ENCODE data around the gene FNDC3B.

The FNDC3B gene

DNA sequence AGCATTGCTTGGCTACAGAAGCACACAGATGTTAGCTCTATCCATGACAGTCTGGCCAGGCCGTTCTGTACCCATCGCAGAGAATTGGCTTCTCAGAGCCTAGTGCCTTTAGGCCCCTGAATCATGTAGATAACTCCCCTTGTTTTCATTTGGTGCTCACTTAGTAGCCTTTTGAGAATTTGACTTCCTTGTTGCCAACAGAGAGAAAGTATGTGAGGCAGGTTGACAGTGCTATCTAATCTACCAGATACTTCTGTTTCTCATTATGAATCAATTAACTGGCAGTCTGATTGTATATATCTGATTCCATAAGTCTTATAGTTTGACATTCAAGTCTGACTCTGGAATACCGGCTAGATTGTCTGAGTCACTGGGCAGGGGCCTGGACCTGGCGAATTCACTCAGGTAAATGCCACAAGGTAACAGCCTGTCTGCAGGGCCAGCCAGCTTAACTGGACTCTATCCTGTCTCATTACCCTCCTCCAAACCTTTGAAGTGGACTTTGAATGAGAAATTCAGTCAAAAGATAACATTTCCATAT, 248.6 kb downstream of the FNDC3B start:
- DNase-seq (ENCODE audit: insufficient read length) (no peak), FAIRE-seq (no peak)
- TF ChIP-seq POLR2AphosphoS5 (IDR thresholded peaks at IDR 0.05; ENCODE audit: low read depth, low read length), result no peak

DNA sequence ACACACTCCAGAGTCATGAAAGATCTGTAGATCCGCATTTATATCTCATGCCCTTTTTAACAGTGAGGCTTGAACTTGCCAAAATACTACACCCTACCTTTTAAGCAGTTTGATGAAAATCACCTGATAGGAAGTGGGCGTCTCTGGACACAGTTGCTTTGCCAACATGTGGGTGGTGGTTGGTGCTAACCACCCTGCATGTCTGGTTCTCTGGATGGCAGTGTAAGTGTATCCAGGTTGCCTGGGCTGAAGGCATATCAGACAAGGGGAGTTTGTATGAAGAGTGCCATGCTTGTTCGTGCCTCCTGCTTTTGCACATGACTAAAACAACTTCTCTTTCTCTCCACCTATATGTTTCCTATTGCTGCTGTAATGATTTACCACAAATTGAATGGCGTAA, 249.3 kb downstream of the FNDC3B start:
- FAIRE-seq, result no peak
- TF ChIP-seq POLR2AphosphoS5 (IDR thresholded peaks at IDR 0.05; ENCODE audit: low read depth, low read length), result no peak
- TF ChIP-seq TAF1 (IDR thresholded peaks at IDR 0.05; ENCODE audit: borderline replicate concordance, low read depth, low read length), result no peak
- no peak for TF ChIP-seq POLR2A (IDR thresholded peaks at IDR 0.05; ENCODE audit: low read depth, low read length)
- no peak for DNase-seq (ENCODE audit: insufficient read length)

DNA sequence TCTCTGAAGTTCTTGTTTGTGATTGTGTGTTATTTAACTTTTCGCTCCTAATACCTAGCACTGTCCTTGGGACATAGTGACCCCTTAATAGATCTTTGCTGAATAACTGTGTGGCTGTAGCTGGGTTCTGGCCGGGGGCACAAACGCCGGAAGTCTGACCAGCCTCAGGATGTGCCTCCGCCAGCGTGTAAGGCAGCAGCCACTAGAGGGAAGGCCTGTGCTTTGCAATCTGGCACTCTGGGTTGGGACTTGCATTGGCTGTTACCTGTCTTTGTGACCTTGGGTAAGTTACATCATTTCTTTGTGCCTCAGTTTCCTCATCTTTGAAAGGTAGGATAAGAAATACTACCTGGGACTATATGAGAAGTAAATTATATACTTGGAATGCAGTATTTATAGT, 250.2 kb downstream of the FNDC3B start:
- DNase-seq (ENCODE audit: insufficient read length), result no peak

DNA sequence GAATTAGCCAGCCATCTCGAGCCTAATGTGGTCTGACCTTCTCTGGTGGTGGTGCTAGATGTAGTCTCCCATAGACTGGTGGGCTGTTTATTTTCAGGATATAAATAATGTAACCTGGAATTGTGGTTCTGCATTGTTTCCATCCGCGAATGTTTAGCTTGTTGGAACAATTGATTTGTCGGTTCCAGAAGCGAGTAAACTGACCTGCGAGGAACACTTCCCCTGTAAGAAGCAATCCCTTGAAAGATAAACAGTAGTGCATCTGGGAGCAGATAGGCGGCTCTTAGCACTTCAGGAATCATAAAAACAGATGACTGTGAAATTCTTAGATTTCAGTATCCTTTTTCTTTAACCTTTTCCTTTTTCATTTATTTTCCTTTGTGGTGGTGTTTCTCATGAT, 251.1 kb downstream of the FNDC3B start:
- no peak for TF ChIP-seq POLR2AphosphoS5 (IDR thresholded peaks at IDR 0.05; ENCODE audit: low read depth, low read length)
- TF ChIP-seq TAF1 (IDR thresholded peaks at IDR 0.05; ENCODE audit: borderline replicate concordance, low read depth, low read length), result no peak
- no peak for TF ChIP-seq POLR2A (IDR thresholded peaks at IDR 0.05; ENCODE audit: low read depth, low read length)
- no peak for FAIRE-seq
- DNase-seq (ENCODE audit: insufficient read length), result no peak

More for the DNA sequence above, 250.2 kb downstream of the FNDC3B start:
- TF ChIP-seq POLR2A (IDR thresholded peaks at IDR 0.05; ENCODE audit: low read depth, low read length), result no peak
- no peak for TF ChIP-seq POLR2AphosphoS5 (IDR thresholded peaks at IDR 0.05; ENCODE audit: low read depth, low read length)
- no peak for TF ChIP-seq TAF1 (IDR thresholded peaks at IDR 0.05; ENCODE audit: borderline replicate concordance, low read depth, low read length)
- FAIRE-seq, result no peak

DNA sequence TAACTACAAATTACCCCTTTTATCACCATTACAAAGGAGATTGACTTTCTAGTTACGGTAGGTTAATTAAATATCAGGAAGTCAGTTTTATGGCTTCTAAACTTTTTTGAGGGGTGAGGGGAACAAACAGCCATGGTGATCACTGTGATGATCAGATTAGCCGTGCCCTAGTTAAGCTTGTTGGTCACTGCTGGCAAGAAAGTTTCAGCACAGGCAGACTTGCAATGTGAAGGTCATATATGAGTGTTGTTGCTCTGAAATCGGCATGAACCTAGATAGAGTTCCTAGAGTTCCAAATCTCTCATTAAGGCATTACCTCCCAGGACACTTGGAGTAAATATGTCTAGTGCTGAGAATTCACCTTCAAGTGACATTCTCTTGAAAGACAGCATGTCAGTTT, 252.3 kb downstream of the FNDC3B start:
- DNase-seq (ENCODE audit: insufficient read length), result no peak
- no peak for FAIRE-seq
- no peak for TF ChIP-seq POLR2A (IDR thresholded peaks at IDR 0.05; ENCODE audit: low read depth, low read length)
- TF ChIP-seq TAF1 (IDR thresholded peaks at IDR 0.05; ENCODE audit: borderline replicate concordance, low read depth, low read length), result no peak
- TF ChIP-seq POLR2AphosphoS5 (IDR thresholded peaks at IDR 0.05; ENCODE audit: low read depth, low read length), result no peak

DNA sequence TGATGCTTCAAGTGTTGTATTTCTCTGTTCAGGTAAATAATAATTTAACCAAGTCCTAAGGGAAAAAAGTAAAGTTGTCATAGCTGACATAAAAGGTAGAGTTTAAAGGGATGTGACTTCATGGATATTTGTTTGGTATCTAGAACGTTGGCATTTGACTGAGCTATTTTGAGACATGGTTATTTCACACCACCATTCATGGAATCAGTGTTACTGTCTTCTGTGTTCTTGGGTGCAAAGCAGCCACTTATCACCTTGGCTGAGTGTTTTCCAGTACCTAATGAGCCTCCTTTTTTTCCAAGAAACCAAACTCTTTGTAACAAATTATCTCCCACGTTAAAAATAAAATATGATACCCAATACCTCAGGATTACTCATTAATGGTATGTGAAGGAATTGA, 253.0 kb downstream of the FNDC3B start:
- TF ChIP-seq POLR2A (IDR thresholded peaks at IDR 0.05; ENCODE audit: low read depth, low read length), result no peak
- TF ChIP-seq POLR2AphosphoS5 (IDR thresholded peaks at IDR 0.05; ENCODE audit: low read depth, low read length), result no peak
- no peak for TF ChIP-seq TAF1 (IDR thresholded peaks at IDR 0.05; ENCODE audit: borderline replicate concordance, low read depth, low read length)
- no peak for DNase-seq (ENCODE audit: insufficient read length)
- FAIRE-seq, result no peak

DNA sequence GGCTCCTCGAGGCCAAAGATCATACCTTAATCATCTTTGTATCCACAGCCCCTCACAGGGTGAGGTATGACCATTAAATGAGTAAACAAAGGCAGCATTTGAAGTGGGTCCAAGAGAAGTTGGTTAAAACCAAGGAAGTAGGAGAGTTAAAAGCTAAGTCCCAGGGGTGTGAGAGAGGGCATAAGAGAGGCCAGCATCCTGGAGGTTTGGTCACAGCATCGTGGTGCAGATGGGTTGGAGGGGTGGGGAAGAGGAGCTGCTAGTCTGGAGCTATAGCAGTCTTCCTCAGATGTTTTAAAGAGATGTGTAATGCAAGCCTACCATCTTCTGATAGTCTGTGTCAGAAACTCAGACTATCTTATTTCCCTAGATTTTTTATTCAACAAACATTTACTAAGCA, 253.7 kb downstream of the FNDC3B start:
- no peak for DNase-seq (ENCODE audit: insufficient read length)
- FAIRE-seq, result no peak
- no peak for TF ChIP-seq TAF1 (IDR thresholded peaks at IDR 0.05; ENCODE audit: borderline replicate concordance, low read depth, low read length)
- TF ChIP-seq POLR2A (IDR thresholded peaks at IDR 0.05; ENCODE audit: low read depth, low read length), result no peak
- TF ChIP-seq POLR2AphosphoS5 (IDR thresholded peaks at IDR 0.05; ENCODE audit: low read depth, low read length), result no peak

DNA sequence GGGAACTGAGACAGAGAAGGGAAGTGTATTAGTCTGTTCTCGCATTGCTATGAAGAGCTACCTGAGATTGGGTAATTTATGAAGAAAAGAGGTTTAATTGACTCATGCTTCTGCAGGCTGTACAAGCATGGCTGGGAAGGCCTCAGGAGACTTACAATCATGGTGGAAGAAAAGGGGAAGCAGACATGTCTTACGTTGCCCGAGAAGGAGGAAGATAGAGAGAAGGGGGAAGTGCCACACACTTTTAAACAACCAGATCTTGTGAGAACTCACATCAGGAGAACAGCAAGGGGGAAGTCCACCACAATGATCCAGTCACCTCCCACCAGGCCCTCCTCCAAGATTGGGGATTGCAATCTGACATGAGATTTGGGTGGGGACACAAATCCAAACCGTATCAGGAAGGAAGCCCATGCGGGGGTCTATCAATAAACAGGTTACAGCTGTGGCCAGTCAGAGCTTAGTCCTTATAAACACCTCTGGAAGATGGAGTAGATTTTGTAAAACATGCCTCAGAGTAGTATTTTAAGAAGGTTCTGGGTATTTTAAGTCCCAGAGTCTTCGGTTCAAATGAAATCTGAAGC, 254.9 kb downstream of the FNDC3B start:
- FAIRE-seq, result no peak
- DNase-seq (ENCODE audit: insufficient read length), result no peak
- no peak for TF ChIP-seq POLR2AphosphoS5 (IDR thresholded peaks at IDR 0.05; ENCODE audit: low read depth, low read length)
- no peak for TF ChIP-seq POLR2A (IDR thresholded peaks at IDR 0.05; ENCODE audit: low read depth, low read length)
- no peak for TF ChIP-seq TAF1 (IDR thresholded peaks at IDR 0.05; ENCODE audit: borderline replicate concordance, low read depth, low read length)

DNA sequence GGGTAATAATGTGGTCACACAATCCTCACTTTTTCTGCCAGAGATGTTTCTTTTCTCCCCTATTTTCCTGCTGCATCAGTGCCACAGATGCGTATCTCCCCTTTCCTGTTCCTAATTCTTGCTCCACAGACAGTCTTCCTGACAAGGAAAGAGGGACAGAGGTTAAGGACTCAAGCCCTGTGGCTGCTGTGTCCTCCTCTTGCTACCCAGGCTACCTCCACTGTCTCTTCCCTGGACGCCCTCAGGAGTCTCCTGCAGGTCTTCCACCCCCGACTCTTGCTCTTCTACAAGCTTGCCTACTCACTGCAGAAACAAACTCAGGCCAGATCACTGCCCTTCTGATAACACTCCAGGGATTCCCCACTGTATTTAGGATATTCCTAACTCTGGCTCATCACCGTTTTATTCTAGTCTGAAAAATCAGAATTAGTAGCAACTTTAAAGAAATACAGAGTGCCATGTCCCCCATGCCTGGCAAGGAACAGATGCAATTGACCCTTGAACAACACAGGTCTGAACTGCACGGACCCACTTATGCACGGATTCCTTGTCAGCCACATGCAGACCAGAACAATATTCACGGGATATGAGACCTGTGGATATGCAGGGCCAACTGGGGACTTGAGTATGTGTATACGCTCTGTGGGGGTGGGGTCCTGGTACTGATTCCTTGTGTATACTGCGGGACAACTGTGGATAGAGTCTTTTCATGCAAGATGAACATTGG, 257.0 kb downstream of the FNDC3B start:
- no peak for TF ChIP-seq TAF1 (IDR thresholded peaks at IDR 0.05; ENCODE audit: borderline replicate concordance, low read depth, low read length)
- TF ChIP-seq POLR2AphosphoS5 (IDR thresholded peaks at IDR 0.05; ENCODE audit: low read depth, low read length), result no peak
- no peak for TF ChIP-seq POLR2A (IDR thresholded peaks at IDR 0.05; ENCODE audit: low read depth, low read length)
- no peak for FAIRE-seq

DNA sequence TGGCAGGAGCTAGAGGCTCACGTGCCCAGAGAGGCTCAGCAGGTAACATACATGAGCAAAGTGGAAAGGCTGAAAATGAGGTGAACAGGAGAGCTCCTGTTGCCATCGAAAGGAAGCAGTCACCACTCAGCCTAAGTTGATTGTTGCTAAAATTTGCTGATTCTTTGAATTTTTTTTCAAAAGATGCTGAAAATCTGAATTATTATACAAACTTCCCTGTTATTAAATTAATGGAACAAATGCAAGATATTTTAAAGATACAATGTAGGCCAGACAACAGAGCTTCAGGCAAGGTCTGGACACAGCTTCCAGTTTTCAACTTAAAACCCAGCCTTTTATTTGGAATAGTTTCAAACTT, 257.6 kb downstream of the FNDC3B start:
- TF ChIP-seq TAF1 (IDR thresholded peaks at IDR 0.05; ENCODE audit: borderline replicate concordance, low read depth, low read length), result no peak
- no peak for TF ChIP-seq POLR2A (IDR thresholded peaks at IDR 0.05; ENCODE audit: low read depth, low read length)
- no peak for TF ChIP-seq POLR2AphosphoS5 (IDR thresholded peaks at IDR 0.05; ENCODE audit: low read depth, low read length)
- no peak for FAIRE-seq
- DNase-seq (ENCODE audit: insufficient read length), result no peak

More for the DNA sequence above, 257.0 kb downstream of the FNDC3B start:
- no peak for DNase-seq (ENCODE audit: insufficient read length)

DNA sequence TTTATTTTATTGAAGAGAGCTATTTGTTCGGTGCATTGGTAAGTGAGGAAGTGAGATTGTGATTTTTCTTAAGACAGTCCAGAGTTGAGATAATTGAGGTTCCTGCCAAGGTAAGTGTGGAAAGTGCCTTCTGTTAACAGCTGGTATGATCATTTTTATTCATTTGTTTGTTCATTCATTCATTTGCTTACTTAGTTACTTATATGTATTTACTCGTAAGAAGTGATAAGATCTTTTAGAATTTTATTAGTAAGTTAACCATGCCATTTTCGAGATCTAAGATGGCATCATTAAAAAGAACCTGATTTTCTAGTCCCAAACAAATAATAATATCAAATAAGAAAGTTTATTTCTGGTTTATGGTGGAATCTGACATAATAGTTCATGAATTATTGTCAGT, 258.9 kb downstream of the FNDC3B start:
- DNase-seq (ENCODE audit: insufficient read length), result no peak
- TF ChIP-seq TAF1 (IDR thresholded peaks at IDR 0.05; ENCODE audit: borderline replicate concordance, low read depth, low read length) (no peak), POLR2AphosphoS5 (IDR thresholded peaks at IDR 0.05; ENCODE audit: low read depth, low read length) (no peak), POLR2A (IDR thresholded peaks at IDR 0.05; ENCODE audit: low read depth, low read length) (no peak)
- no peak for FAIRE-seq

DNA sequence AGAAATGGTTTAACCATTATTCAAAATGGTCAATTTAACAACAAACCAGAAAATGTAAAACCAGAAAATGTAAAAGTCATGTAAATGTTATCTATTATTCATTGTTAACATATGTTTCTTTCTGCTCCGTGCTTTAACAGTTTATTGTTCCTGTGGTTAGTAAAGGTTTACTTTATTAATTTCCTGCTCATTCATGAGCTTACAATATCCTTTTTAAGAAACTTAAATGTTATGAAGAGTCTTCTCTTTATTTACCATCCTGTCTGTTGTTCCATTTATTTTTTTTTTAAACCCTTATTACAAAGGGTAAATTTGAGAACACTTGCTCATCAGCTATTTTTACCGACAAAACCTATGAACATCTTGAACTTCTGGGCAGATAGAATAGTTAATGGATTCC, 260.8 kb downstream of the FNDC3B start:
- TF ChIP-seq TAF1 (IDR thresholded peaks at IDR 0.05; ENCODE audit: borderline replicate concordance, low read depth, low read length), result no peak
- no peak for TF ChIP-seq POLR2AphosphoS5 (IDR thresholded peaks at IDR 0.05; ENCODE audit: low read depth, low read length)
- TF ChIP-seq POLR2A (IDR thresholded peaks at IDR 0.05; ENCODE audit: low read depth, low read length), result no peak
- DNase-seq (ENCODE audit: insufficient read length), result no peak
- FAIRE-seq, result no peak

All from GM12892 (cell line).